ENCODE results near the gene UNC13B. TPM values are rescaled to one million over a fixed set of nuclear protein-coding genes. Genes with fewer than 3 reads are reported as not detected.
"Not testable (repeated sequence)": the region's sequence is repeated elsewhere in the genome, so short reads cannot be mapped to it uniquely, and the experiment has no call there.

Gene UNC13B
- total RNA-seq, 1 donor from 2014 or later: 27.4 TPM

DNA sequence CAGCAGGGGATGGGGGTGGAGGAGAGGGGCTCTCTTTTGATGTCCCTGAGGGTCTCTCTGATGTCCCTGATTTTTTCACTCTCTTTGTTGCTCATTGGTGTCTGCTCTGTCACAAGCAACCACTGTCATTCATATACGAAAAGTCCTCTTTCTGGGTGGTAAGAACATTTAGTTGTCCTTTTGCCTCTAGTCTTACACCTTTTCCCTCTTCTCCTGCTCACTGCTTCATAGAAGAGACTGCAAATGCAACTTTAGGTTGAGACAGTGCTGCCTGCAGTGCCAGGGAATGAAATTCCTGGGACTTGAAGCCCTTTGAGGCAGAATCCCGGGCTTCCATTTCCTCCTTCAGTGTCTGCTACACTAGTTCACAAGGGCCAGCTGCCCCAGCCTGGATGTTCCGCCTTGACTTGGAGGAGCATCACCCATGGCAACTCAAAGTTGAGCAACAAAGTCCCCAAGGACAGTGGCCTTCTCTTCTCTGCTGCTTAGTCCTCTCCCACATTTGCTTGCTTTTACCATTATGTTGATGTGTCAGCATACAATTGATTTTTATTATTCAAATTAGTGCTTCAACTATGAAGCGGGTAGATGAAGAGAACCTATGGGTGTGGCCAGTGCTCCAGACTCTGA lies 233.4 kb downstream of the UNC13B start:
- intact Hi-C loops (cut with DNase I): no loop called here
- DNase-seq (ENCODE audit: missing footprints) (no peak), ATAC-seq (peak; percentile 60)

DNA sequence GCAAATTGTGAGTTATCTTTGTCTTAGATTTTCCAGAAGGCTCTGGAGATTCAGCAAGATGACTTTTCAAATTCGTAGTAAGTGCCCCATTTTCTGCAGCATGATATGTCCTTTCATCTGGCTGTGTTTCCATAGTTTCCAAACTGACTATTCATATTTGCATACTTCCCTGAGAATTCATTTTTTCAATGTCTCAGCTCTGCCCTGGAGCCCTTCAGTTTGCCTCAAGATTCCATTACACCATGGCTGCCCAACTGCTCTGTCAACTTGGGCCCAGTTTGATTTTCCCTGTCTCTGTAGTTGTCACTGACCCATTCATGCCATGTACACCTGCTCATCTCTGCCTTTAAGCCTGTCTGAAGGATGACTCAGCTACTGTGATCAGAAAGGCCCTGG lies 233.9 kb downstream of the UNC13B start:
- no peak for DNase-seq (ENCODE audit: missing footprints)
- ATAC-seq: no peak
- intact Hi-C loops (cut with DNase I): no loop called here

DNA sequence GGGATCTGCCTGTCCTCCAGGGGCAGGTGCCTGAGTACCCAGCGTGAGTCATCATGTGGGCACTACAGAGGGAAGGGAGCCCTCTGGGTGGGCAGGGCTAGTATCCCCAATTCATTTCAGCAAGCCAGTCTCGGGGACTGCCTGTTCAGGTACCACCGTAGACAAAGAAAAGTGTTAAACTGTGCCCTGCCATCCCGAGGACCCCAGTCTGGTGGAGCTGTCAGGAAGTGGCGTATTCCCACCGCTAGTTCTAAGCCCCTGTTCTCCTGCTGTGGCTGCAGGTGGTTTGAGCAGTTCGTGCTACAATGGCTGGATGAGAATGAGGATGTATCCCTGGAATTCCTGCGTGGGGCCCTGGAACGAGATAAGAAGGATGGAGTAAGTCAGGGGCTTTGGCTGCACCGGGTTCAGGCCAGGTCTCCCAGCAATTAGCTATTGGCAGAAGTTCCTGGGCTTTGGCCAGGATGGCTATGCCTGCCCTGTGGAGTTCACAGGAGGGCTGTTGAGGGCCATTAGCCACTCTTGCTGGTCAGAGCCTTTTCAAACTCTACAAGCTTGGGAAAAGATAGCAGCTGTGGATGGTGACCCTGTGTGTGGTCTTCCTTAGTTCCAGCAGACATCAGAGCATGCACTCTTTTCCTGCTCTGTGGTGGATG lies 234.9 kb downstream of the UNC13B start:
- intact Hi-C loops (cut with DNase I): no loop called here
- no peak for DNase-seq (ENCODE audit: missing footprints)

DNA sequence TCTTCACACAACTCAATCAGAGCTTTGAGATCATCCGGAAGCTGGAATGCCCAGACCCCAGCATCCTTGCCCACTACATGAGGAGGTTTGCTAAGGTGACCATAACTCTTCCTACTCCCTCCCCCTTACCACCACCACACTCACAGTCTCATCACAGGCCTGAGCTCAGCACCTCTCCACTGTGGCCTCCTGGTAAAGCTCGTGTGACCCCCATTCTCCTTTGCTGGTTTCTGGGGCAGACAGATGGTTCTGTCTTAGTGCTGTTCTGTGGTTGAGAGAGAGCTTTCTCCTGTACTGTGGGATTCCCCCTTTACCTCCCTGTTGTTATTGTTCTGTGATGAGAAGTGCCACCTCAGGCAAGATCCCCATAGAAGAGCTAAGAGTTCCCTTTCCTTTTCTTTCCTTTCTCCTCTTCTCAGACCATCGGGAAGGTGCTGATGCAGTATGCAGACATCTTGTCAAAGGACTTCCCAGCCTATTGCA lies 235.4 kb downstream of the UNC13B start:
- no peak for DNase-seq (ENCODE audit: missing footprints)
- intact Hi-C loops (cut with DNase I): no loop called here
- no peak for ATAC-seq

More for the DNA sequence above, 234.9 kb downstream of the UNC13B start:
- ATAC-seq: peak; percentile 60

DNA sequence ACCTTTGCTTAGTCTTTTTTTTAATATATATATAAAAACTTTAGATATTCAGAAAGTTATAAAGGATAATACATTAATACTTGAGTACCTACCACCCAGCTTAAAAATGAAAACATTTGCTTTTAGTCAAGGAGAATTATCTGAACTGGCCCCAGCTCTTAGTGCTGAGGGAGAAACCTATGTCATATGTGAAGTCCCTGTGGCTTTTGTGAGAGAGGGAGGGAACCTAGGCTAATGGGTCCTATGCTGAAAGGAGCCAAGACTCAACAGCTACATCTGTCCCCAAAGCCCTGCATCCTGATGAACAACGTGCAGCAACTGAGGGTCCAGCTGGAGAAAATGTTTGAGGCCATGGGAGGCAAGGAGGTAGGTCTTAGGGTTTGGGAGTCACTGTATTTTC lies 236.1 kb downstream of the UNC13B start:
- ATAC-seq (no peak), DNase-seq (ENCODE audit: missing footprints) (no peak)
- intact Hi-C loops (cut with DNase I): no loop called here

DNA sequence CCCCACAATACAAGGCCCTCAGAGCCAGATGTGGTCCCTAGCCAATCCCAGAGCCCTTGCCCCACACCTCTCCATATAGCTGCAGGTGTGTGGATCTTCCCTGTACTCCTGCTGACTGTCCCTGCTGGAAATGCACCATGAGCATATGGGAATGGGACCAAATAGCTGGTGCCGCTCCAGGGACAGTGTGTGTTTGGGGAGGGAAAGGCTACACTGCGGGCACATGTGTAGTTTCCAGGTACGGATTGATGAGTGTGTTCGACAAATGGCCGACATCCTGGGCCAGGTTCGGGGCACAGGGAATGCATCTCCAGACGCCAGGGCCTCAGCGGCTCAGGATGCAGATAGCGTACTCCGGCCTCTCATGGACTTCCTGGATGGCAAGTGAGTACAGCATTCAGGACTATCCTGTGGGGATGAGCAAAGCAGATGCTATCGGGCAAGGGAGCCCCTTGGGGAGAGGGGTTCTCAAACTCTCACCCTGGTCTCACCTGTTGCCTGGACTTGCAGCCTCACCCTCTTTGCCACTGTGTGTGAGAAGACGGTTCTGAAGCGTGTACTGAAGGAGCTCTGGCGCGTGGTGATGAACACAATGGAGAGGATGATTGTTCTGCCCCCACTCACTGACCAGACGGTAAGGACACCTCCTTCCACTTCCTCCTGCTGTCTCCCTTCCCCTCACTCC lies 237.0 kb downstream of the UNC13B start:
- ATAC-seq (no peak), DNase-seq (ENCODE audit: missing footprints) (no peak)
- intact Hi-C loops (cut with DNase I): no loop called here

DNA sequence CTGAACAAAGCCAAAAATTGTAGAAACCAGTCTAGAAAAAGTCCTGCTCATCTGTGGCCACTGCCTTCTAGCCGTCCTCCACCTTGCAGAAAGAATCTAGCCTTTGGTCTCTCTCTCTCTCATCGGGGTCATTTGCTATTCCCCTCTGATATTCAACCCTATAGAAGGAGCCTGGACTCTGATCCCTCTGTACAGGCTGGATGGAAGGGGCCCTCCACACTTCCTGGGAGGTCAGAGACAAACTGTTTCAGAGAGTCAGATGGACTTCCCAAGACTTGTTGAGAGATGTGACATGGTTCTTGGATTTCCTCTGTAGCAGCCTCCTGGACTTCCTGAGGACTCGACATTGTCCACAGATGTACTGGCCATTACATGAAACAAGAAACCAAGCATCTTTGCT lies 243.1 kb downstream of the UNC13B start:
- intact Hi-C loops (cut with DNase I): no loop called here
- no peak for DNase-seq (ENCODE audit: missing footprints)
- ATAC-seq: no peak

DNA sequence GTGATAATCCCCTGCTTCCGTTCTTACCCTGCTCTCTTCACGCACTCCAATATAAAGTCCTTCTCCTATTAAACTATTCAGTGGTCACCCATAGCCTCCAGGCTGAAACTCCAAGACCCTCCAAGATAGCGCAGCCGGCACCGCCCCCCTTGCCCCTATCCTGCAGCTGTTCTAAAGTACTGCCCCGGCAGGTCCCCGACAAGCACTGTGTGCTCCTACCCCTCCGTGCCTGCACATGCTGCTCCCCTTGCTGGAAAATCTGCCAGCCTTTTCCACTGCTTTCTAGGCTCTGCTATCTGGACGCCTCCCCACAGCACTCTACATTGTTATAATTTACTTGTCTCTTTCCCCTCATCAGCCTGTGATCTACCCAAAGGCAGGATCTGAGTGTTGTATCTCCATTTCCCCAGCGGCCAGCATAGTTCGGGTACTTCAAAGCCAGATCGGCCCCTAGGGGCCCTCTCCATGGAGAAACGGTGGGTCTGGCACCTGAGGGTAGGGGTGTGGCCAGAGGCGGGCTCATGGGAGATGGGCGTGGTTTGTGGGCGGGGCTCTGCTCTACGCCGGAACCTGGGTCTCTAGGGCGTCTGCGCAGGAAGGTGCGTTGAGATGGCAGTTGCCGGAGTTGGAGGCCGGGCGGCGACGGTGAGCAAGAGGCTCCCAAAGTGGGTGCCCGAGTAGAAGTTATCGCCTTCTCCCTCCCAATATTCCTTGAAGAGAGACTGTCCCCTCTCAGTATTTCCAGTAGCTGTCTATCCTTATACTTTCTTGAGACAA lies 244.6 kb downstream of the UNC13B start:
- DNase-seq (ENCODE audit: missing footprints): no peak
- intact Hi-C loops (cut with DNase I): no loop called here
- ATAC-seq: peak; percentile 46

DNA sequence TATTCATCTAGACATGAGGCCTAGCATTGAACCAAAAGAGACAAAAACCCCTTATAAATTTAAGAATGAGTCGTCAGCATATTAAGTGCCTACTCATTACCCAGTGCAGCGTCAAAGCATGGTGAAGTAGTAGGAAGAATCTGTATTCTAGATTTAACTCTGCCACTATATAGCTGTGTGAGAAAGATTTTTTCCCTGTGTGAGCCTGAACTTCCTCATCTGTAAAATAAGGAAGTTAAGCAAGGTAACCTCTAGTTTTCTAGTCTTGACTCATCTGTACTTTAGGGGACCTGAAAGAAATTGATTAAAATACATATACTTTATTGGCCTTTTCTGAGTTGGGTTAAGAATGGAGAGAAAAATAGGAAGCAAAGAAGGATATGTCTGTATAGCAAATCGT lies 246.0 kb downstream of the UNC13B start:
- DNase-seq (ENCODE audit: missing footprints) (no peak), ATAC-seq (no peak)
- intact Hi-C loops (cut with DNase I): no loop called here

DNA sequence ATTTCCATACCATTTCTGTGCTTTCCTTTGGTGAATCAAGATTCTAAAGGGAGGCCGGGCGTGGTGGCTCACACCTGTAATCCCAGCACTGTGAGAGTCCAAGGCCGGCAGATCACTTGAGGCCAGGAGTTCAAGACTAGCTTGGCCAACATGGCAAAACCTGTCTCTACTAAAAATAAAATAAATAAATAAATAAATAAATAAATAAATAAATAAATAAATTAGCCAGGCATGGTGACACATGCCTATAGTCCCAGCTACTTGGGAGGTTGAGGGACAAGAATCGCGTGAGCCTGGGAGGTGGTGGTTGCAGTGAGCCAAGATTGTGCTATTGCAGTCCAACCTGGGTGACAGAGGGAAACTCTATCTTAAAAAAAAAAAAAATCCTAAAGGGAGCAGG lies 247.6 kb downstream of the UNC13B start:
- DNase-seq (ENCODE audit: missing footprints); intact Hi-C loops (cut with DNase I); ATAC-seq: not testable (repeated sequence)

DNA sequence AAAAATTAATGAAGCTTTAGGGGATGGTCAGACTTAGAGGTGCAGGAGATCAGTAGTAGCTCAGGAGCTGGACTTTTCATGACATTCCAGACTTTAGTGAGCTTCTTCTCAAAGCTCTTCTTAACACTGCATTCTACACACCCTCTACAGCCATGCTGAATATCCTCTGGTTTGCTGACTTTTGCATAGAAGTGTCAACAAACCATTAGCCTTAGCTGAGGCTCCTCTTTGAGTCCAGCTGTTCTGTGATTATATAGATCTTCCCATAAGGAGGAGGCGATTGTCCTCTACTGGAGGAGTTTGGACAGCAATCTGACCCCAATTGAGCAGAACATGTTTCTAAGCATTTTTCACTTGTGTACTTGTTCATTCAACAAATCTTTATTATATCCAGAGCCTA lies 253.1 kb downstream of the UNC13B start:
- ATAC-seq: no peak
- intact Hi-C loops (cut with DNase I): no loop called here

DNA sequence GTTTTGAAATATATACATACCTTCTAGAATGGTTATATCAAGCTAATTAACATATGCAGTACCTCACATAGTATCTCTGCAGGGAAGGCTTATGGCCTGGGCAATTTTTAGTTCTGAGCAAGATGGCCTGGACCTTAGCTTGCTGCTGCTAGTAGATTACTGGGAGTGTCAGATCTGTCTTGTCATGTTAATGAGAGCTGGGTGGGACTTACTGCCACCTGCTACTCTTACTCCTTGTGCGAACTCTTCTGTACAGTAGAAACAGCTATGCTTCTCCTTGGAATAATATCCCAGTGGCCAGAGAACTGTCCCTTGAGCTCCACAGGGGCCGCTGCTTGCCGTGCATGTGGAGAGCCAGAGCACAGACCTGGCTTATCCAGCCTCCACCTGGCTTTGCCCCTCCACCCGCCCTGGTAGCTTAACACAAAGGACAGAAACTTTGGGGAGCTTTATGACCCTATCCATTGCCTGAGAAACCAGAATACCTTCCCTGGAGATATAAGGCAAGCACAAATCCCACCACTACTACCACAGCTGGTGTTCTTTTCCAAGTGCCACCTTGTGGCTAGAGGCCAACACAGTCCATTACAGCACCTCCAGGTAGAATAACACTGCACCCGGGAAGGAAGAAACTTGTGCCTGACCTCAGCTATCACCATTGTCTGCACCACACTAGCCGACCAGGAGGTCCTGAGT lies 253.7 kb downstream of the UNC13B start:
- ATAC-seq (no peak), DNase-seq (ENCODE audit: missing footprints) (no peak)
- intact Hi-C loops (cut with DNase I): no loop called here

More for the DNA sequence above, 253.1 kb downstream of the UNC13B start:
- no peak for DNase-seq (ENCODE audit: missing footprints)

DNA sequence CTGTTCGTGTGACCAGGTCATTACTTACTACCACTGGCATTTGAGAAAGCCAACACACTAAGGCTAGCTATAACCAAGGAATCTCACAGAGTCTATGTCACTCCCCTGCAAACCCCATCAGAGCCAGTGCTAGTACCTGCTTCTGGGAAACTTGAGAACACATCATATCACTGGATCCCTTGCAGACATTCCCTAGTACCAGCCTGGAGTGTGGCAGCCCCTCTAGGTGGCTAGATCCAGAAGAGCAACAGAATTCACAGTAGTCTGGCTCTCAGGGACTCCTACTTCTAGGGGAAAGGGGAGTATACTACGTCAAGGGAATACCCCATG lies 254.3 kb downstream of the UNC13B start:
- intact Hi-C loops (cut with DNase I): no loop called here
- no peak for ATAC-seq
- DNase-seq (ENCODE audit: missing footprints): no peak

DNA sequence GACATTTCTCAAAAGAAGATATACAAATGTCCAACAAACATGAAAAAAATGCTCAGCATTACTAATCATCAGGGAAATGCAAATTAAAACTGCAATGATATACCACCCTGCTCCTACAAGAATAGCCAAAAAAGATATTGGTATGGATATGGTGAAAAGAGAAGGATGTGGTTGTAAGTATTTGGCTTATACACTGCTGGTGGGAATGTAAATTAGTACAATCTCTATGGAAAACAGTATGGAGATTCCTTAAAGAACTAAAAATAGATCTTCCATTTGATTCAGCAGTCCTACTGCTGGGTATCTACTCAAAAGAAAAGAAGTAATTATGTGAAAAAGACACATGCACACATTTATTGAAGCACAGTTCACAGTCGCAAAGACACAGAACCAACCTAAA lies 260.5 kb downstream of the UNC13B start:
- ATAC-seq: no peak
- intact Hi-C loops (cut with DNase I): no loop called here

DNA sequence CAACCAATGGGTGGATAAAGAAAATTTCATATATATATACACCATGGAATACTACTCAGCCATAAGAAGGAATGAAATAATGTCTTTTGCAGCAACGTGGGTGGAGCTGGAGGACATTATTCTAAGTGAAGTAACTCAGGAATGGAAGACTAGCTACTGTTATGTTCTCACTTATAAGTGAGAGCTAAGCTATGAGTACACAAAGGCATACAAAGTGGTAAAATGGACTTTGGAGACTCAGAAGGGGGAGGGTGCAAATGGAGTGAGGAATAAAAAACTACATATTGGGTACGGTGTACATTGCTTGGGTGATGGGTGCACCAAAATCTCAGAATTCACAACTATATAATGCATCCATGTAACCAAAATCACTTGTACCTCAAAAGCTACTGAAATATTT lies 260.9 kb downstream of the UNC13B start:
- ATAC-seq (no peak), DNase-seq (ENCODE audit: missing footprints) (no peak)
- intact Hi-C loops (cut with DNase I): no loop called here

More for the DNA sequence above, 260.5 kb downstream of the UNC13B start:
- DNase-seq (ENCODE audit: missing footprints): no peak

DNA sequence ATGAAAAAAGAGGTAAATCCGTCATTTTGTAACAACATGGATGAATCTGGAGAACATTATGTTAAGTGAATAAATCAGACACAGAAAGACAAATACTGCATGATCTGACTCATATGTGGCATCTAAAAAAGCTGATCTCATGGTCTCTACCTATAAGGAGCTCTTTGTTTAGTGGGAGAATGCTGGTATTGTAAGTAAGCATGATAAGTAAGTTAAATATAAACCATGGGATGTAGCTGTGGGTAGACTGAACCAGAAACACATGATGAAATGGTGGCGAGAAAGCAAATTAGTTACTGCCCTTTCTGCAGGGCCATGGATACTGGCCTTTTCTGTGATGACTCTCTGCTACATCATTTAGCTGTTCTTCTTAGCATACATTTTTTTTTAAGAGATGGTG lies 261.7 kb downstream of the UNC13B start:
- DNase-seq (ENCODE audit: missing footprints): no peak
- no peak for ATAC-seq
- intact Hi-C loops (cut with DNase I): no loop called here

DNA sequence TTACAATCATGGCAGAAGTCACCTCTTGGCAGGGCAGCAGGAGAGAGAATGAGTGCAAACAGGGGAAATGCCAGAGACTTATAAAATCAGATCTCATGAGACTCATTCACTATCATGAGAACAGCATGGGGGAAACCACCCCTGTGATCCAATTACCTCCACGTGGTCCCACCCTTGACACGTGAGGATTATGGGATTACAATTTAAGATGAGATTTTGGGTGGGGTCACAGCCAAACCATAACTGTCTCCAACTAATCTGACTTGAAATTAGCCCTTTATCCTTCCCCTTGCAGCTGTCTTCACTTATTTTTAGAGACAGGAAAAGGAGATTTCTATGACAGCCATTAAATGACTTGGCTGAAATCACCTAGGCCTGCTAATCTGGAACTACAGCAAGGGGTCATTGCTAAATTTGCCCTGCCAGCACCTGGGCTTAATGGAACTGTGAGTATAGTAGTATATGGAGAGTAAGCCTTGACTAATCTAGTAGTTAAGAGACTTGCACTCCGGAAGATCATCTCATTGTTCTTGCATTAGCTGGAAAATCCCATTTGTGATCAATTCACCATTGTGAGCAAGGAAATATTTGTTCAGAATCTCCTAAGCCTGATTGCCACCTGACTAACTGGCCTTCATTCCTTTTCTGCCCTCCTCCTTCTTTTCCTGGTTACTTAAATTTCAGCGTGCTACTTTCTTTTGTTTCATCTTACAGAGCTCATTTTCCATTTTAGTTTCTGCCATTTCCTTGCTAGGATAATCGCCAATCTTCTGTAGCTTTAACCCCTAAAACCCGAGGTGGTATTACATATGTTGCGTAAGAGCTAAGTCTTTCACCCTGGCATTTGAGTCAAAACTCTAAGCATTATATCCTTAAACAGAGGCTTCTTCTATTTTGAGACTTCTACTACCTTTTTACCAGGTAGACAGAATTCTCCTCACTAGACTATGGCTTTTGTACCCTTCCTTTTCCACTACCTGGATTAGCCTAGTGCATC lies 262.8 kb downstream of the UNC13B start:
- DNase-seq (ENCODE audit: missing footprints): no peak
- no peak for ATAC-seq
- intact Hi-C loops (cut with DNase I): no loop called here

DNA sequence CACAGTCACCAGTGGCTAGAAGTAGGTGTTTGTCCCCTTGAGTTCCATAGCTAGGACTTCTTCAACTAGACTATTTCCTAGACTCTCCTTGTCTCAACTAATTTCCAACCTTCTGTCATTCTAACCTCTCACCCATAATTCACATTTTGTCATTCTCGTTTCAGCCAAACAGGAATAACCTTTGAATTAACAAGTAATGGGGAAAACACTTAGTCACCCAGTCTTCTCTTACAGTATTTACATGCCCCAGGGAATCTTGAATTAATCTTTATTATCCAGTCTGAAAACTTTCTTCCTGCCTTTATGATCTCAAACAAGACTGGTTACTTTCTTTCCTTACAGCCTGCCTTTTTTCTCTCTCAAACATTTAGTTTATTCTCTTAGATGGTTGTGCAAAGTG lies 264.8 kb downstream of the UNC13B start:
- intact Hi-C loops (cut with DNase I): no loop called here

More for the DNA sequence above, 264.8 kb downstream of the UNC13B start:
- no peak for DNase-seq (ENCODE audit: missing footprints)
- no peak for ATAC-seq
